Measurements from ENCODE around the gene GPC1.

GRCh38 chr2:240434728-240435456, 571 bp upstream of the GPC1 start:
- TF ChIP-seq POLR2AphosphoS5 (IDR thresholded peaks at IDR 0.05; ENCODE audit: low read depth, low read length): no peak
- TF ChIP-seq TCF12 (IDR thresholded peaks at IDR 0.05): no peak
- TF ChIP-seq RAD21 (IDR thresholded peaks at IDR 0.05; ENCODE audit: low read length): no peak
- no peak for TF ChIP-seq RFX5 (IDR thresholded peaks at IDR 0.05; ENCODE audit: low read length)
- TF ChIP-seq NRF1 (IDR thresholded peaks at IDR 0.05; ENCODE audit: low read depth, low read length): no peak
- no peak for TF ChIP-seq CTCF (IDR thresholded peaks at IDR 0.05)
- TF ChIP-seq MXI1 (IDR thresholded peaks at IDR 0.05; ENCODE audit: low read depth, low read length): peak; percentile 42; the same call in 1 of the 2 replicates

Data from SK-N-SH (cell line).